ENCODE results near the gene BRIP1. TPM values are rescaled to one million over a fixed set of nuclear protein-coding genes. Genes with fewer than 3 reads are reported as not detected.
A peak's percentile ranks its signal among the peaks of the same experiment; 100 is the strongest.

Gene BRIP1
- total and polyA plus RNA-seq, 9 of the 15 experiments (the other 6 are each of a cell fraction or from before 2014, with no cell fraction given) = 2.4 to 17.5 (median 11.2) TPM

DNA sequence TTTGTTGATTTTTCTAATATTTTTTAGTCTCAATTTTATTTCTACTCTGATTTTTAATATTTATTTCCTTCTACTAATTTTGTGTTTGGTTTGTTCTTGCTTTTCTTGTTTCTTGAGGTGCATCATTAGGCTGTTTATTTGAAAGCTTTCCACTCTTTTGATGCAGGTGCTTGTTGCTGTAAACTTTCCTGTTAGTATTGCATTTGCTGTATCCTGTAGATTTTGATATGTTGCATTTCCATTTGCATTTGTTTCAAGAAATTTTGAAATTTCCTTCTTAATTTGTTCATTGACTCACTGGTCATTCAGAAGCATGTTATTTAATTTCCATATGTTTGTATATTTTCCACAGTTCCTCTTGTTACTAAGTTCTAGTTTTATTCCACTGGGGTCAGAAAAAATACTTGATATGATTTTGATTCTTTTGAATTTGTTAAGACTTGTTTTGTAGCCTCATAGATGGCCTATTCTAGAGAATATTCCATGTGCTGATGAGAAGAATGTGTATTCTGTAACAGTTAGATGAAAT is 229.3 kb downstream of the BRIP1 start:
- no peak for DNase-seq (ENCODE audit: extremely low read depth in 1 of 4, low spot score in 3 of 4)
- H3K9ac ChIP-seq (ENCODE audit: insufficient read depth in 1 of 2, low read depth in 2 of 2, low read length in 2 of 2) = no peak overlapping the region
- no peaks in the 10 kb centered on the region for H4K20me1 ChIP-seq (replicated peaks; ENCODE audit: control insufficient read depth, insufficient read depth, low read length)
- H3K4me3 ChIP-seq = no peak overlapping the region
- intact Hi-C loops (cut with micrococcal nuclease) = no loop called here
- no peaks in the 10 kb centered on the region for H3K9me1 ChIP-seq (ENCODE audit: control insufficient read depth, insufficient read depth, low read length)
- H2AFZ ChIP-seq (ENCODE audit: low read depth, low read length) = no peak overlapping the region
- in situ Hi-C loops (cut with MboI) = no loop called here
- H3K27ac ChIP-seq (ENCODE audit: extremely low read depth, low read depth, low read length) = no peak overlapping the region
- CTCF ChIA-PET (ENCODE audit: low intra/inter-chr PET ratio) = no interaction called here
- no peaks in the 10 kb centered on the region for H3K79me2 ChIP-seq (ENCODE audit: control insufficient read depth, insufficient read depth, low read length)
- TF ChIP-seq EWSR1 (IDR thresholded peaks at IDR 0.05; ENCODE audit: borderline replicate concordance, low read depth, partially characterized antibody) (peak; percentile 38), ZNF354B (CRISPR knock-in tag; IDR thresholded peaks at IDR 0.05) (no peak)
- TF ChIP-seq, protein P1, sequence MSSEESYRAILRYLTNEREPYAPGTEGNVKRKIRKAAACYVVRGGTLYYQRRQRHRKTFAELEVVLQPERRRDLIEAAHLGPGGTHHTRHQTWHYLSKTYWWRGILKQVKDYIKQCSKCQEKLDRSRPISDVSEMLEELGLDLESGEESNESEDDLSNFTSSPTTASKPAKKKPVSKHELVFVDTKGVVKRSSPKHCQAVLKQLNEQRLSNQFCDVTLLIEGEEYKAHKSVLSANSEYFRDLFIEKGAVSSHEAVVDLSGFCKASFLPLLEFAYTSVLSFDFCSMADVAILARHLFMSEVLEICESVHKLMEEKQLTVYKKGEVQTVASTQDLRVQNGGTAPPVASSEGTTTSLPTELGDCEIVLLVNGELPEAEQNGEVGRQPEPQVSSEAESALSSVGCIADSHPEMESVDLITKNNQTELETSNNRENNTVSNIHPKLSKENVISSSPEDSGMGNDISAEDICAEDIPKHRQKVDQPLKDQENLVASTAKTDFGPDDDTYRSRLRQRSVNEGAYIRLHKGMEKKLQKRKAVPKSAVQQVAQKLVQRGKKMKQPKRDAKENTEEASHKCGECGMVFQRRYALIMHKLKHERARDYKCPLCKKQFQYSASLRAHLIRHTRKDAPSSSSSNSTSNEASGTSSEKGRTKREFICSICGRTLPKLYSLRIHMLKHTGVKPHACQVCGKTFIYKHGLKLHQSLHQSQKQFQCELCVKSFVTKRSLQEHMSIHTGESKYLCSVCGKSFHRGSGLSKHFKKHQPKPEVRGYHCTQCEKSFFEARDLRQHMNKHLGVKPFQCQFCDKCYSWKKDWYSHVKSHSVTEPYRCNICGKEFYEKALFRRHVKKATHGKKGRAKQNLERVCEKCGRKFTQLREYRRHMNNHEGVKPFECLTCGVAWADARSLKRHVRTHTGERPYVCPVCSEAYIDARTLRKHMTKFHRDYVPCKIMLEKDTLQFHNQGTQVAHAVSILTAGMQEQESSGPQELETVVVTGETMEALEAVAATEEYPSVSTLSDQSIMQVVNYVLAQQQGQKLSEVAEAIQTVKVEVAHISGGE (CRISPR knock-in tag; IDR thresholded peaks at IDR 0.05) = peak in 1 of 3 experiments; percentile 90; a peak in 2 of 6 replicates
- H3K36me3 ChIP-seq (ENCODE audit: control insufficient read depth, insufficient read depth, low read length) = no peaks in the 10 kb centered on the region
- no peaks in the 10 kb centered on the region for H3K4me1 ChIP-seq (replicated peaks in 1 of 2; ENCODE audit: control insufficient read depth in 2 of 2, insufficient read depth in 2 of 2, low read length in 2 of 2)
- H3K9me3 ChIP-seq (replicated peaks; ENCODE audit: control insufficient read depth, insufficient read depth, low read depth, low read length) = 0 out of 2 replicates have a peak, but pooled peaks cover 3% of the 10 kb centered on the region
- FAIRE-seq = no peak
- H3K4me2 ChIP-seq (ENCODE audit: insufficient read depth, low read length) = no peak overlapping the region
- H3K27me3 ChIP-seq (ENCODE audit: control insufficient read depth in 2 of 2, insufficient read depth in 2 of 2, low read length in 2 of 2) = no peaks in the 10 kb centered on the region; a peak in 1 of 5 replicates
- no peak for ATAC-seq
- no TSS peak for BruUV-seq (replicated peaks)
- POLR2A ChIA-PET = no interaction called here
